GM12873 (cell line): ENCODE measurements around the gene KCTD15.

Experiments
- CTCF ChIP-seq: IDR thresholded peaks from 2 replicates; pipeline ENCODE4 v1.5.1; 2012; ENCODE audit warnings: low read depth, mild to moderate bottlenecking, moderate library complexity, low read length, control low read depth; ENCODE audit not compliant: insufficient read depth; ENCODE audit errors: missing control alignments

The KCTD15 gene

GRCh38 chr19:33772858-33773180 is 23.9 kb upstream of the KCTD15 start:
- TF ChIP-seq CTCF, result no peak

GRCh38 chr19:33773704-33774624 is 22.7 kb upstream of the KCTD15 start:
- TF ChIP-seq CTCF, result no peak

GRCh38 chr19:33774751-33775150 is 21.9 kb upstream of the KCTD15 start:
- TF ChIP-seq CTCF, result no peak

GRCh38 chr19:33775731-33776487 is 20.8 kb upstream of the KCTD15 start:
- no peak for TF ChIP-seq CTCF

GRCh38 chr19:33777351-33777750 is 19.3 kb upstream of the KCTD15 start:
- no peak for TF ChIP-seq CTCF

- TF ChIP-seq CTCF, result no peak
Observed at GRCh38 chr19:33777753-33778088, 18.9 kb upstream of the KCTD15 start.

GRCh38 chr19:33778089-33778791 is 18.4 kb upstream of the KCTD15 start:
- TF ChIP-seq CTCF, result peak; percentile 100
